H9 (cell line): ENCODE data around the gene PDS5B. TPM values are rescaled to one million over a fixed set of nuclear protein-coding genes. Genes with fewer than 3 reads are reported as not detected.
A peak's percentile ranks its signal among the peaks of the same experiment; 100 is the strongest.

Experiments used
- DNase-seq: peaks from one replicate; pipeline ENCODE4 v3.0.0-alpha.2; 2017
- H2AFZ ChIP-seq: one replicate; pipeline ENCODE4 v1.6.1; 2013; ENCODE audit warnings: mild to moderate bottlenecking, low read length, control low read depth, moderate library complexity
- H2AK5ac ChIP-seq: 2 replicates; pipeline ENCODE4 v1.6.1; 2013; ENCODE audit warnings: low read length, control low read depth, mixed read lengths; ENCODE audit not compliant: insufficient read length
- H2BK120ac ChIP-seq: one replicate; pipeline ENCODE4 v1.6.1; 2013; ENCODE audit warnings: low read depth, mild to moderate bottlenecking, low read length, control low read depth, inconsistent platforms; ENCODE audit not compliant: poor library complexity, severe bottlenecking
- H2BK12ac ChIP-seq: 2 replicates; pipeline ENCODE4 v1.6.1; 2013; ENCODE audit warnings: low read length, control low read depth, mixed read lengths, low read depth; ENCODE audit not compliant: insufficient read length
- H2BK15ac ChIP-seq: 2 replicates; pipeline ENCODE4 v1.6.1; 2013; ENCODE audit warnings: low read depth, low read length, control low read depth
- H2BK20ac ChIP-seq: one replicate; pipeline ENCODE4 v1.6.1; 2013; ENCODE audit warnings: low read depth, mild to moderate bottlenecking, low read length, control low read depth, inconsistent platforms; ENCODE audit not compliant: poor library complexity, severe bottlenecking
- H2BK5ac ChIP-seq: 2 replicates; pipeline ENCODE4 v1.6.1; 2013; ENCODE audit warnings: low read length, control low read depth, mixed read lengths; ENCODE audit not compliant: insufficient read length
- H3K14ac ChIP-seq: 2 replicates; pipeline ENCODE4 v1.6.1; 2013; ENCODE audit warnings: low read length, control low read depth; ENCODE audit not compliant: insufficient read depth
- H3K18ac ChIP-seq: 2 replicates; pipeline ENCODE4 v1.6.1; 2013; ENCODE audit warnings: low read depth, mild to moderate bottlenecking, mixed read lengths, low read length, control low read depth; ENCODE audit not compliant: insufficient read length
- H3K23ac ChIP-seq: 2 replicates; pipeline ENCODE4 v1.6.1; 2013; ENCODE audit warnings: low read length, control low read depth, mixed read lengths, low read depth; ENCODE audit not compliant: insufficient read length
- H3K23me2 ChIP-seq: 2 replicates; pipeline ENCODE4 v1.6.1; 2013; ENCODE audit warnings: low read depth, mild to moderate bottlenecking, mixed read lengths, low read length, control low read depth; ENCODE audit not compliant: insufficient read length, poor library complexity, severe bottlenecking
- H3K27ac ChIP-seq: 2 replicates; pipeline ENCODE4 v1.5.1; 2013; ENCODE audit warnings: low read length, control low read depth, mixed read lengths, low read depth; ENCODE audit not compliant: insufficient read length
- H3K27me3 ChIP-seq: 2 replicates; pipeline ENCODE4 v1.6.1; 2013; ENCODE audit warnings: low read length, control low read depth, inconsistent platforms; ENCODE audit not compliant: insufficient read depth
- H3K4ac ChIP-seq: 2 replicates; pipeline ENCODE4 v1.6.1; 2013; ENCODE audit warnings: low read depth, mild to moderate bottlenecking, control low read depth, inconsistent platforms, low read length, moderate library complexity
- H3K4me1 ChIP-seq: 2 replicates; pipeline ENCODE4 v1.6.1; 2013; ENCODE audit warnings: low read length, control low read depth, inconsistent platforms; ENCODE audit not compliant: insufficient read depth
- H3K4me2 ChIP-seq: 2 replicates; pipeline ENCODE4 v1.6.1; 2013; ENCODE audit warnings: low read length, control low read depth, mixed read lengths; ENCODE audit not compliant: insufficient read length, insufficient read depth
- H3K56ac ChIP-seq: 2 replicates; pipeline ENCODE4 v1.6.1; 2013; ENCODE audit warnings: low read depth, mild to moderate bottlenecking, mixed read lengths, low read length, control low read depth; ENCODE audit not compliant: insufficient read length
- H3K79me1 ChIP-seq: 2 replicates; pipeline ENCODE4 v1.6.1; 2013; ENCODE audit warnings: low read depth, mild to moderate bottlenecking, moderate library complexity, low read length, control low read depth, inconsistent platforms; ENCODE audit not compliant: insufficient read depth, poor library complexity, severe bottlenecking
- H3K79me2 ChIP-seq: 2 replicates; pipeline ENCODE4 v1.6.1; 2013; ENCODE audit warnings: low read length, control low read depth, inconsistent platforms; ENCODE audit not compliant: insufficient read depth
- H3K9ac ChIP-seq: 2 replicates; pipeline ENCODE4 v1.6.1; 2013; ENCODE audit warnings: low read length, control low read depth, mixed read lengths; ENCODE audit not compliant: insufficient read length; ENCODE audit errors: extremely low read depth
- H3K9me3 ChIP-seq: one replicate; pipeline ENCODE4 v1.6.1; 2013; ENCODE audit warnings: low read depth, low read length, inconsistent platforms; ENCODE audit not compliant: control insufficient read depth
- H3T11ph ChIP-seq: one replicate; pipeline ENCODE4 v1.6.1; 2013; ENCODE audit warnings: mild to moderate bottlenecking, low read length, control low read depth, inconsistent platforms
- H4K20me1 ChIP-seq: one replicate; pipeline ENCODE4 v1.6.1; 2013; ENCODE audit not compliant: control insufficient read depth, insufficient read length, insufficient read depth
- H4K5ac ChIP-seq: 2 replicates; pipeline ENCODE4 v1.6.1; 2013; ENCODE audit warnings: low read depth, mild to moderate bottlenecking, mixed read lengths, low read length, control low read depth; ENCODE audit not compliant: insufficient read length
- H4K8ac ChIP-seq: replicated peaks from 2 replicates; pipeline ENCODE4 v1.6.1; 2013; ENCODE audit warnings: low read length, control low read depth, mixed read lengths, low read depth; ENCODE audit not compliant: insufficient read length
- H4K91ac ChIP-seq: 2 replicates; pipeline ENCODE4 v1.6.1; 2013; ENCODE audit warnings: low read depth, mild to moderate bottlenecking, moderate library complexity, mixed read lengths, low read length, control low read depth; ENCODE audit not compliant: insufficient read length
- H3K27ac Mint-ChIP-seq, 3 experiments: 2 replicates in 2 of 3; 3 replicates in 1 of 3; pipeline ENCODE4 v1.8.0; 2020 to 2021; ENCODE audit warnings: mixed read lengths in 3 of 3, mild to moderate bottlenecking in 1 of 3, moderate library complexity in 1 of 3
- H3K27me3 Mint-ChIP-seq: 2 replicates; pipeline ENCODE4 v1.8.0; 2021; ENCODE audit warnings: low read depth, mild to moderate bottlenecking, moderate library complexity, mixed read lengths
- H3K36me3 Mint-ChIP-seq, 3 experiments: 2 replicates in 2 of 3; 3 replicates in 1 of 3; pipeline ENCODE4 v1.8.0; 2020 to 2021; ENCODE audit warnings: low read depth in 3 of 3, mixed read lengths in 3 of 3; ENCODE audit not compliant: insufficient read depth in 1 of 3
- H3K4me1 Mint-ChIP-seq, 2 experiments: 2 replicates each; pipeline ENCODE4 v1.8.0; 2020; ENCODE audit warnings: mixed read lengths in 2 of 2
- H3K4me3 Mint-ChIP-seq, 2 experiments: 2 replicates in 1 of 2; 3 replicates in 1 of 2; pipeline ENCODE4 v1.8.0; 2020 to 2021; ENCODE audit warnings: mild to moderate bottlenecking in 2 of 2, mixed read lengths in 2 of 2, moderate library complexity in 1 of 2
- H3K9me3 Mint-ChIP-seq, 2 experiments: 2 replicates in 1 of 2; 3 replicates in 1 of 2; pipeline ENCODE4 v1.8.0; 2020; ENCODE audit warnings: mild to moderate bottlenecking in 2 of 2, mixed read lengths in 2 of 2, moderate library complexity in 1 of 2
- WGBS: extraction: QIAGEN DNeasy Blood & Tissue Kit; methylation state at CpG from one replicate; pipeline ENCODE4 v1.1.7; 2013; ENCODE audit warnings: missing lambda C conversion rate, low lambda C conversion rate, mixed read lengths; ENCODE audit not compliant: insufficient read length; ENCODE audit errors: extremely low coverage; 5-methylcytosine and 5-hydroxymethylcytosine counted together
- total RNA-seq: library from RNA; stranded (reverse); gene quantifications from 2 replicates; pipeline ENCODE4 v1.2.1, GENCODE V29; 2021
- TF ChIP-seq, protein P1 (sequence below): fragments of 200-600 bp; sonication (generic); conservative IDR thresholded peaks from 3 replicates; pipeline ENCODE4 v1.8.0; 2021; ENCODE audit warnings: antibody characterized with exemption, mild to moderate bottlenecking

PDS5B gene
- total RNA-seq, 1 experiment from 2014 or later, result 50.0 TPM

GRCh38 chr13:32581177-32581786 lies 5.0 kb upstream of the PDS5B start:
- peaks cover 10% of the 10 kb centered on the region in 2 experiments for H3K4me1 Mint-ChIP-seq
- Histone ChIP-seq H3K79me1 (no peaks in the 10 kb centered on the region), H3K9me3 (no peaks in the 10 kb centered on the region), H4K20me1 (no peaks in the 10 kb centered on the region), H4K8ac (no peak overlapping the region), H3T11ph (no peak overlapping the region), H3K79me2 (no peaks in the 10 kb centered on the region), H4K91ac (no peak overlapping the region), H3K23ac (no peak overlapping the region), H2AK5ac (no peak overlapping the region), H3K27me3 (no peaks in the 10 kb centered on the region), H2BK15ac (no peak overlapping the region), H2BK5ac (no peak overlapping the region), H3K4me1 (no peaks in the 10 kb centered on the region), H3K9ac (no peak overlapping the region), H3K27ac (no peak overlapping the region), H3K14ac (no peak overlapping the region), H3K23me2 (peaks cover 5% of the 10 kb centered on the region), H3K4me2 (no peak overlapping the region), H3K18ac (no peak overlapping the region), H2BK20ac (no peak overlapping the region), H2AFZ (no peak overlapping the region), H2BK12ac (no peak overlapping the region), H4K5ac (no peak overlapping the region), H3K4ac (no peak overlapping the region), H2BK120ac (no peak overlapping the region), H3K56ac (no peak overlapping the region)
- peaks cover 11% of the 10 kb centered on the region for H3K27me3 Mint-ChIP-seq
- no peak overlapping the region for H3K27ac Mint-ChIP-seq
- peaks cover 5 to 10% (median 8%) of the 10 kb centered on the region in 3 experiments; a peak in 6 of 7 replicates for H3K36me3 Mint-ChIP-seq
- no peak for DNase-seq
- H3K9me3 Mint-ChIP-seq, result peaks cover 21 to 24% of the 10 kb centered on the region in 2 experiments
- whole genome bisulfite sequencing, result no CpG with 5 or more reads among the region's 3 CpGs
- TF ChIP-seq, protein P1, sequence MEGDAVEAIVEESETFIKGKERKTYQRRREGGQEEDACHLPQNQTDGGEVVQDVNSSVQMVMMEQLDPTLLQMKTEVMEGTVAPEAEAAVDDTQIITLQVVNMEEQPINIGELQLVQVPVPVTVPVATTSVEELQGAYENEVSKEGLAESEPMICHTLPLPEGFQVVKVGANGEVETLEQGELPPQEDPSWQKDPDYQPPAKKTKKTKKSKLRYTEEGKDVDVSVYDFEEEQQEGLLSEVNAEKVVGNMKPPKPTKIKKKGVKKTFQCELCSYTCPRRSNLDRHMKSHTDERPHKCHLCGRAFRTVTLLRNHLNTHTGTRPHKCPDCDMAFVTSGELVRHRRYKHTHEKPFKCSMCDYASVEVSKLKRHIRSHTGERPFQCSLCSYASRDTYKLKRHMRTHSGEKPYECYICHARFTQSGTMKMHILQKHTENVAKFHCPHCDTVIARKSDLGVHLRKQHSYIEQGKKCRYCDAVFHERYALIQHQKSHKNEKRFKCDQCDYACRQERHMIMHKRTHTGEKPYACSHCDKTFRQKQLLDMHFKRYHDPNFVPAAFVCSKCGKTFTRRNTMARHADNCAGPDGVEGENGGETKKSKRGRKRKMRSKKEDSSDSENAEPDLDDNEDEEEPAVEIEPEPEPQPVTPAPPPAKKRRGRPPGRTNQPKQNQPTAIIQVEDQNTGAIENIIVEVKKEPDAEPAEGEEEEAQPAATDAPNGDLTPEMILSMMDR, result peak; percentile 65
- H3K4me3 Mint-ChIP-seq, result no peak overlapping the region
